Heart right ventricle (tissue), 16 donors: ENCODE results near the gene ARL13B. TPM values are rescaled to one million over a fixed set of nuclear protein-coding genes. Genes with fewer than 3 reads are reported as not detected.
"Not testable (repeated sequence)": the region's sequence is repeated elsewhere in the genome, so short reads cannot be mapped to it uniquely, and the experiment has no call there.

Source experiments
- ATAC-seq, 8 donors: fragments of 200-7000 bp; cut with Tn5 transposase; one replicate each; pipeline ENCODE4 v1.9.1; 2020; ENCODE audit warnings: mild to moderate bottlenecking in 8 of 8, moderate library complexity in 8 of 8, moderate number of reproducible peaks in 1 of 8
- DNase-seq, 2 donors: peaks; one replicate each; pipeline ENCODE4 v3.0.0-alpha.2; 2020
- H3K27ac ChIP-seq, 10 donors: fragments of 200-600 bp; sonication (generic) in 2 of 10; one replicate each; pipeline versions ENCODE4 v1.5.0 to v1.8.0; 2020 to 2022; ENCODE audit warnings: mild to moderate bottlenecking in 3 of 10
- H3K27me3 ChIP-seq, 7 donors: fragments of 200-600 bp; one replicate each; pipeline ENCODE4 v1.8.0; 2021 to 2022; ENCODE audit warnings: mild to moderate bottlenecking in 2 of 7
- H3K36me3 ChIP-seq, 9 donors: fragments of 200-600 bp; sonication (generic) in 1 of 9; one replicate each; pipeline versions ENCODE4 v1.5.0 to v1.8.0; 2020 to 2022; ENCODE audit warnings: mild to moderate bottlenecking in 2 of 9
- H3K4me1 ChIP-seq, 9 donors: fragments of 200-600 bp; sonication (generic) in 1 of 9; one replicate each; pipeline versions ENCODE4 v1.5.0 to v1.8.0; 2020 to 2022; ENCODE audit warnings: mild to moderate bottlenecking in 4 of 9
- H3K4me3 ChIP-seq, 10 donors: fragments of 200-600 bp; sonication (generic) in 2 of 10; one replicate each; pipeline versions ENCODE4 v1.5.0 to v1.8.0; 2020 to 2022; ENCODE audit warnings: mild to moderate bottlenecking in 7 of 10, moderate library complexity in 2 of 10
- H3K9me3 ChIP-seq, 11 donors: fragments of 200-600 bp in 10 of 11; sonication (generic) in 2 of 11; one replicate each; pipeline versions ENCODE4 v1.5.0 to v1.8.0; 2013 to 2022; ENCODE audit warnings: mild to moderate bottlenecking in 2 of 11, control low read depth in 1 of 11, moderate library complexity in 1 of 11
- WGBS, 2 donors: extraction: QIAGEN DNeasy Blood & Tissue Kit; methylation state at CpG; one replicate each; pipeline ENCODE4 v1.1.7; 2013; ENCODE audit warnings: inconsistent platforms in 1 of 2; 5-methylcytosine and 5-hydroxymethylcytosine counted together
- intact Hi-C, 10 donors: fragments of 100-400 bp; cut with DNase I; formaldehyde crosslinking; loops; one replicate each; pipeline versions ENCODE4 v1.11.1 to v1.14.2; 2022
- polyA plus RNA-seq, 2 donors: library from polyadenylated mRNA; stranded (reverse); fragments of 200-250 nt; gene quantifications; one replicate each; pipeline ENCODE4 v1.2.3, GENCODE V29; 2013
- total RNA-seq, 10 donors: library from RNA; stranded (reverse); fragmentation: NEBNext Ultra II Directional in 3 of 10; extraction: Animal tissue kit (Norgen Biotek cat#: 25700) in 3 of 10; gene quantifications; one replicate each; pipeline versions ENCODE4 v1.2.1 to v1.2.4, GENCODE V29; 2021 to 2023
- TF ChIP-seq, protein P1 (sequence below), 9 donors: fragments of 200-600 bp; sonication (generic) in 2 of 9; IDR thresholded peaks; one replicate each; pipeline versions ENCODE4 v1.5.0 to v1.8.0; 2021 to 2022; ENCODE audit warnings: antibody characterized with exemption in 9 of 9, mild to moderate bottlenecking in 5 of 9, moderate library complexity in 1 of 9
- donor health status: Arrhythmogenic right ventricular cardiomyopathy.
- donor health status: ischemic (EF 13 %, LVEDD 7.1; RV severe dilation, severe dysfunction).
- donor health status: healthy with polysubstance abuse.
- donor health status: DM: no; HTN: yes; CAD: no.
- donor health status: DM: no; HTN: no; CAD: no.
- donor health status: ischemic (EF 25% LVEDD 6.9; RV normal size, moderate dysfunction).
- donor health status: ischemic (EF 25% LVEDD 5.7; RV mildly dilated, moderate dysfunction).
- donor health status: healthy.
- donor health status: DM: yes; HTN: yes; CAD: no.
- donor health status: Ischemic cardiomyopathy.
- donor health status: ischemic (EF 35%, LVEDD 5.7; RV mildly dilated, moderate dysfunction).
- donor health status: nonischemic (EF 11% LVEDD 7.7; RV severe dilation, severe dysfunction).
- donor health status: DM: yes; HTN: yes; CAD: no.
- donor health status: PGD.
- donor health status: ischemic (EF 29% LVEDD 5.4; RV normal size, mild dysfunction).
- donor health status: nonischemic (EF 23%, LVEDD 6.1; RV moderate dilation, normal function).

Gene ARL13B
- total and polyA plus RNA-seq, 12 donors, result 2.2 to 7.4 (median 4.3) TPM

DNA sequence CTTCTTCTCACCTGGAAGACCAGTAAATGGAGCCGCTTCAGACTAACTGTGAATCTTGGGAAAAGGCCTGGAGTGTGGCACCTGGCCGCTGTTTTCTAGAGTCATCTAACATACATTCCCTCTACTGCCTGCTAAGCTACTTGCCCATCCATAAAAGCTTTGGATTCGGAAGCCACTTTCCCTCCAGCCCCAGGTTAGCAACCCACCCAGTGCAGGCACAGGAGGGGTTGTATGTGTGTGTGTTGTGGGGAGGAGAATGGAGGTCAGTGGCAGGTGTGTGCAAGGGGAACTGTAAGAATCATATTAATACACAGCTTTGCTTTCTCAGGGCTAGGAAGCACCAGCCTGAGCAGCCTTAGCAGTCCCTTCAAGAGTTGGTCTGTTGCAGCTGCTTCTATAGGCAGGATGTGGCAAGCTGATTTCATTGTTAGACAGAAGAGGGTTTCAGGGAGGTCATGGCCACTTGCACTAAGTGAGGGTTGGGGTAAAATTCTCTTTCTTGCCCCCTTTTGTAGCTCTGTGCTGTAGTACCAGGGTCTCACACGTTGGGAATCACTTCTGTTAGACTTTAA lies 91.8 kb downstream of the ARL13B start:
- intact Hi-C loops, result loop anchor here in 1 of 10 donors (2.0 kb wide), 1 partner anchor 67 kb away; no protein-coding TSS in a partner anchor
- H3K27me3 ChIP-seq, result no peaks in the 10 kb centered on the region
- TF ChIP-seq, protein P1, sequence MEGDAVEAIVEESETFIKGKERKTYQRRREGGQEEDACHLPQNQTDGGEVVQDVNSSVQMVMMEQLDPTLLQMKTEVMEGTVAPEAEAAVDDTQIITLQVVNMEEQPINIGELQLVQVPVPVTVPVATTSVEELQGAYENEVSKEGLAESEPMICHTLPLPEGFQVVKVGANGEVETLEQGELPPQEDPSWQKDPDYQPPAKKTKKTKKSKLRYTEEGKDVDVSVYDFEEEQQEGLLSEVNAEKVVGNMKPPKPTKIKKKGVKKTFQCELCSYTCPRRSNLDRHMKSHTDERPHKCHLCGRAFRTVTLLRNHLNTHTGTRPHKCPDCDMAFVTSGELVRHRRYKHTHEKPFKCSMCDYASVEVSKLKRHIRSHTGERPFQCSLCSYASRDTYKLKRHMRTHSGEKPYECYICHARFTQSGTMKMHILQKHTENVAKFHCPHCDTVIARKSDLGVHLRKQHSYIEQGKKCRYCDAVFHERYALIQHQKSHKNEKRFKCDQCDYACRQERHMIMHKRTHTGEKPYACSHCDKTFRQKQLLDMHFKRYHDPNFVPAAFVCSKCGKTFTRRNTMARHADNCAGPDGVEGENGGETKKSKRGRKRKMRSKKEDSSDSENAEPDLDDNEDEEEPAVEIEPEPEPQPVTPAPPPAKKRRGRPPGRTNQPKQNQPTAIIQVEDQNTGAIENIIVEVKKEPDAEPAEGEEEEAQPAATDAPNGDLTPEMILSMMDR (IDR thresholded peaks at IDR 0.05), result no peak
- no peak for DNase-seq
- peaks cover 0 to 57% (median 9%) of the 10 kb centered on the region in 9 donors for H3K36me3 ChIP-seq
- H3K9me3 ChIP-seq, result peaks cover 0 to 8% (median 0%) of the 10 kb centered on the region in 11 donors
- no peak for ATAC-seq
- H3K27ac ChIP-seq, result no peak overlapping the region
- 91 to 92% methylated on average over 4 of the region's 4 CpGs for WGBS, 2 donors
- peaks cover 0 to 8% (median 0%) of the 10 kb centered on the region in 9 donors for H3K4me1 ChIP-seq
- H3K4me3 ChIP-seq, result no peak overlapping the region

- TF ChIP-seq, protein P1 (IDR thresholded peaks at IDR 0.05), result no peak
- peaks cover 0 to 4% (median 0%) of the 10 kb centered on the region in 9 donors for H3K4me1 ChIP-seq
- 93 to 98% methylated on average over 3 of the region's 3 CpGs for WGBS, 2 donors
- ATAC-seq (no peak), DNase-seq (no peak)
- H3K36me3 ChIP-seq, result peaks cover 0 to 37% (median 9%) of the 10 kb centered on the region in 9 donors
- no peaks in the 10 kb centered on the region for H3K27me3 ChIP-seq
- H3K9me3 ChIP-seq, result peaks cover 0 to 4% (median 0%) of the 10 kb centered on the region in 11 donors
- intact Hi-C loops, result no loop called here
- no peak overlapping the region for H3K27ac ChIP-seq
- no peak overlapping the region for H3K4me3 ChIP-seq
Observed at GRCh38 chr3:94076055-94076454, 96.1 kb downstream of the ARL13B start.

- H3K27me3 ChIP-seq, H3K4me1 ChIP-seq, H3K9me3 ChIP-seq, H3K4me3 ChIP-seq, H3K27ac ChIP-seq, DNase-seq, ATAC-seq, intact Hi-C loops: not testable (repeated sequence)
- H3K36me3 ChIP-seq, result peaks cover 0 to 44% (median 4%) of the 10 kb centered on the region in 9 donors
- WGBS, 2 donors, result 93 to 96% methylated on average over 5 of the region's 5 CpGs
Observed at GRCh38 chr3:94080552-94080951, 100.6 kb downstream of the ARL13B start.

DNA sequence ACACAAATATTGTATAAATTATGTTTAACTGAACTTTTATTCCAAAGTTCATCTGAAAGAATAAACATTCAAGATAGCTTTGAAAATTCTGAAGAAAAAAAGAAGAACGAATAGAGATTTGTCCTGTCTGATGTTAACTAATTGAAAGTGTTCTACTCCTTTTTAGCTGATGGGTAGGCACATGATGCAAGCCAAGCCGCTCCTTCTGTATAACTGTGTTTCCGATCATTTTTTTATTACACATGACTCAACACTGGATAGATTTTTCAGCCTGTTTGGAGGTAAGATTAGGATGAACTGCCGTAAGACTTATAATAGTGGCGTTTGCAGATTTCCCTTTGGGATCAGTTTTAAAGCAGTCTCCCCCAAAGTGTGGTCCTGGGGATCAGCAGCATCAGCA lies 101.9 kb downstream of the ARL13B start:
- Histone ChIP-seq H3K27ac (no peak overlapping the region), H3K36me3 (peaks cover 0 to 46% (median 0%) of the 10 kb centered on the region in 9 donors), H3K4me1 (peaks cover 0 to 4% (median 0%) of the 10 kb centered on the region in 9 donors), H3K9me3 (no peaks in the 10 kb centered on the region), H3K4me3 (no peak overlapping the region), H3K27me3 (no peaks in the 10 kb centered on the region)
- ATAC-seq, result no peak
- TF ChIP-seq, protein P1 (IDR thresholded peaks at IDR 0.05), result no peak
- DNase-seq, result no peak
- 93 to 94% methylated on average over 5 of the region's 5 CpGs for WGBS, 2 donors
- intact Hi-C loops, result no loop called here

DNA sequence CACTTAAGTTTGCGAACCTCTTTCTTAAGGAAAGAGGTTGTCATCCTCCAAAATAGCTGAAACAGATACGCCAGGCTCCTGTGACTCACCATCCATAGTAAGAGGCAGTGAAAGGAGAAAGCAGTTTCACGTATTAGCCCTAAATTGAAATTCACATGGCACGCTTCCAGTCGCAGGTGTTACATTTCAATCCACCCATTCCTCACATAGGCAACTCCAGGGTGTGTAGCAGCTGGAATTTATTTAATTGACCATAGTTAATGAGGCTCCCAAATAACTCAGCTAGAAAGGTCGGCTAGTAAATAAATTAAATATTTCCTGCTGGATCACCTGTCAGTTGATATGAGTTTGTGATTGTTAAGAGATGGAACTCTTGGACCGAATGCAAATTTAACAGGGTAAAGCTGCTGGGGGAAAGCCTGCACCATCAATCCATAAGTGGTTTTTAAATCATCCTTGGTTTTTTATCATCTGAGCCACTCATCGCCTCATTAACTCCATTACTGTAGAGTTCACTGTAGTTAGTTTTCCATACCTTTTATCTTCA lies 102.5 kb downstream of the ARL13B start:
- Histone ChIP-seq H3K27me3 (no peaks in the 10 kb centered on the region), H3K4me3 (no peak overlapping the region), H3K4me1 (peaks cover 0 to 4% (median 0%) of the 10 kb centered on the region in 9 donors), H3K36me3 (peaks cover 0 to 44% (median 0%) of the 10 kb centered on the region in 9 donors), H3K27ac (no peak overlapping the region), H3K9me3 (no peaks in the 10 kb centered on the region)
- TF ChIP-seq, protein P1 (IDR thresholded peaks at IDR 0.05), result no peak
- WGBS, 2 donors, result 78 to 83% methylated on average over 8 of the region's 8 CpGs
- DNase-seq, result no peak
- intact Hi-C loops, result no loop called here
- ATAC-seq, result no peak
